Ovary (tissue), 3 donors: ENCODE results near the gene C11orf97.

Source experiments
- CTCF ChIP-seq, 3 donors: fragments of 450-650 bp in 2 of 3; fragments of 200-600 bp in 1 of 3; IDR thresholded peaks; one replicate each; pipeline versions ENCODE4 v1.5.1 to v1.8.0; 2016 to 2022; ENCODE audit warnings: antibody characterized with exemption in 3 of 3, mild to moderate bottlenecking in 1 of 3
- EP300 ChIP-seq: sonication (generic); formaldehyde crosslinking; IDR thresholded peaks from one replicate; pipeline ENCODE4 v1.6.1; 2017; ENCODE audit warnings: antibody characterized with exemption
- donor health status: DM: no; HTN: no; CAD: no.

GRCh38 chr11:94545264-94546161 is 33.3 kb downstream of the C11orf97 start:
- TF ChIP-seq EP300 (no peak), CTCF (IDR thresholded peaks at IDR 0.05) (no peak)
